ENCODE measurements around the gene ARHGAP18. TPM values are rescaled to one million over a fixed set of nuclear protein-coding genes. Genes with fewer than 3 reads are reported as not detected.

Gene ARHGAP18
- total RNA-seq, 1 experiment from 2014 or later: 2.4 TPM

GRCh38 chr6:129683601-129684322 is 26.2 kb downstream of the ARHGAP18 start:
- no peak overlapping the region for H3K4me3 Mint-ChIP-seq
- peaks cover 9% of the 10 kb centered on the region in 2 experiments for H3K4me1 Mint-ChIP-seq
- Histone ChIP-seq H3K79me2 (ENCODE audit: insufficient read depth, low read length) (no peaks in the 10 kb centered on the region), H2BK20ac (ENCODE audit: low read depth, low read length, poor library complexity, severe bottlenecking) (no peak overlapping the region), H2AK5ac (ENCODE audit: insufficient read length, low read length) (no peak overlapping the region), H4K20me1 (ENCODE audit: control insufficient read depth, insufficient read depth, insufficient read length) (no peaks in the 10 kb centered on the region), H3K4me1 (ENCODE audit: insufficient read depth, low read length) (no peaks in the 10 kb centered on the region; the same call in 1 of the 2 replicates), H3K9ac (ENCODE audit: extremely low read depth, insufficient read length, low read length) (no peak overlapping the region), H3K23me2 (ENCODE audit: insufficient read length, low read depth, low read length, poor library complexity, severe bottlenecking) (no peaks in the 10 kb centered on the region), H3T11ph (ENCODE audit: low read length) (no peak overlapping the region), H2BK120ac (ENCODE audit: low read depth, low read length, poor library complexity, severe bottlenecking) (no peak overlapping the region), H3K18ac (ENCODE audit: insufficient read length, low read depth, low read length) (no peak overlapping the region), H3K14ac (ENCODE audit: insufficient read depth, low read length) (no peak overlapping the region), H4K91ac (ENCODE audit: insufficient read length, low read depth, low read length) (no peak overlapping the region), H2AFZ (ENCODE audit: low read length) (no peak overlapping the region), H3K4ac (ENCODE audit: low read depth, low read length) (no peak overlapping the region), H2BK15ac (ENCODE audit: low read depth, low read length) (no peak overlapping the region), H3K27ac (ENCODE audit: insufficient read length, low read depth, low read length) (no peak overlapping the region), H3K4me2 (ENCODE audit: insufficient read depth, insufficient read length, low read length) (no peak overlapping the region), H4K8ac (replicated peaks; ENCODE audit: insufficient read length, low read depth, low read length) (no peak overlapping the region), H2BK5ac (ENCODE audit: insufficient read length, low read length) (no peak overlapping the region), H3K23ac (ENCODE audit: insufficient read length, low read depth, low read length) (no peak overlapping the region), H2BK12ac (ENCODE audit: insufficient read length, low read depth, low read length) (no peak overlapping the region), H3K27me3 (ENCODE audit: insufficient read depth, low read length) (no peaks in the 10 kb centered on the region), H3K9me3 (ENCODE audit: control insufficient read depth, low read depth, low read length) (no peaks in the 10 kb centered on the region), H4K5ac (ENCODE audit: insufficient read length, low read depth, low read length) (no peak overlapping the region), H3K56ac (ENCODE audit: insufficient read length, low read depth, low read length) (no peak overlapping the region), H3K79me1 (ENCODE audit: insufficient read depth, low read depth, low read length, poor library complexity, severe bottlenecking) (no peaks in the 10 kb centered on the region)
- no peak overlapping the region; a peak in 1 of 7 replicates for H3K27ac Mint-ChIP-seq
- no peak for DNase-seq
- H3K9me3 Mint-ChIP-seq: no peaks in the 10 kb centered on the region
- H3K27me3 Mint-ChIP-seq (ENCODE audit: low read depth): no peaks in the 10 kb centered on the region
- H3K36me3 Mint-ChIP-seq (ENCODE audit: insufficient read depth in 1 of 3, low read depth in 3 of 3): no peaks in the 10 kb centered on the region
- no peak for TF ChIP-seq CTCF (conservative IDR thresholded peaks at IDR 0.05)
- WGBS (ENCODE audit: extremely low coverage, insufficient read length, low lambda C conversion rate): no CpG with 5 or more reads among the region's 9 CpGs
